GF-D8 (cell line): ENCODE measurements around the gene LRRC7.

Experiments
- DNase-seq: peaks from one replicate; lab custom pipeline; 2025; lab: John Stamatoyannopoulos, UW

Gene LRRC7

GRCh38 chr1:69776555-69776954, 208.8 kb downstream of the LRRC7 start:
- no peak for DNase-seq

DNA sequence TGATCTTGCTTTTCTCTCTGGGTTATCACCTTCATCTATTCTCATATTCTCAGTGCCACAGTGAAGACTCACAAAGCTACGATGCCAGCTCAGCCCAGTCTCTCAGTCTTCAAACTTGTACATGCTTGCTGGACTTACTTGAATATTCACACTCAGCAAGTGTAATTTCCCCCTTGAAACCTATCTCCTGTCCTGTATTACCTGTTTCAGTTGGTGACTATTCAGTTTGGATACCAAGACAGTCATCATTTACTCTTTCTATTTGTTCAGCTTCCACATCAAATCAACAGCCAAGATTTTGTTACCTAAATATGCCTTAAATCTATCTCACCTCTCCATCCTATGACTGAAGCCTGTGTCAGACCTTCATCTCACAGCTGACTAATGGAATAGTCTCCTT, 209.7 kb downstream of the LRRC7 start:
- no peak for DNase-seq

- DNase-seq = no peak
Measured at GRCh38 chr1:69777971-69778370, 210.2 kb downstream of the LRRC7 start.

DNA sequence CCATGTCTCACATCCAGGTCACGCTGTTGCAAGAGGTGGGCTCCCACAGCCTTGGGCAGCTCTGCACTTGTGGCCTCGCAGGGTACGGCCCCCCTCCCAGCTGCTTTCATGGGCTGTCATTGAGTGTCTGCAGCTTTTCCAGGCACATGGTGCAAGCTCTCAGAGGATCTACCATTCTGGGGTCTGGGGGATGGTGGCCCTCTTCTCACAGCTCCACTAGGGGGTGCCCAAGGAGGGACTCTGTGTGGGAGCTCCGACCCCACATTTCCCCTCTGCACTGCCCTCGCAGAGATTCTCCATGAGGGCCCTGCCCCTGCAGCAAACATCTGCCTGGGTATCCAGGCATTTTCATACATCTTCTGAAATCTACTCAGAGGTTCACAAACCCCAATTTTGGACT, 219.4 kb downstream of the LRRC7 start:
- DNase-seq = no peak

GRCh38 chr1:69791311-69791710, 223.6 kb downstream of the LRRC7 start:
- DNase-seq = no peak

DNA sequence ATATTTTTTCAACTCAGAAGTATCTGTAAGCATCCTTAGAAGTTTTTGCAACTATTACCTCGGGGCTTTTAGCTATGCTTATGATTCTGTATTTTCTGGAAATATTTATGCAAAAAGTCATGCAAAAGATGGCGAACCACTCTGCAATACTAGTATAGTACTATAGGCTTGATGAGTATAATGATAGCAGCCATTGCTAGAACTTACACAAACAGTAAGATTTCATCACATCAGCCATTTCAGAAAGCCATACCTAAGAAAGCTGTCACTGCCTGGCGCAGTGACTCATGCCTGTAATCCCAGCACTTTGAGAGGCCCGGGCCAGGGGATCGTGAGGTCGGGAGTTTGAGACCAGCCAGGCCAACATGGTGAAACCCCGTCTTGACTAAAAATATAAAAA, 227.1 kb downstream of the LRRC7 start:
- no peak for DNase-seq

- DNase-seq = no peak
Measured at GRCh38 chr1:69814926-69815325, 247.2 kb downstream of the LRRC7 start.

GRCh38 chr1:69824932-69825331, 257.2 kb downstream of the LRRC7 start:
- DNase-seq = no peak

GRCh38 chr1:69827732-69828131, 260.0 kb downstream of the LRRC7 start:
- no peak for DNase-seq

- DNase-seq = no peak
Measured at GRCh38 chr1:69833536-69833935, 265.8 kb downstream of the LRRC7 start.

DNA sequence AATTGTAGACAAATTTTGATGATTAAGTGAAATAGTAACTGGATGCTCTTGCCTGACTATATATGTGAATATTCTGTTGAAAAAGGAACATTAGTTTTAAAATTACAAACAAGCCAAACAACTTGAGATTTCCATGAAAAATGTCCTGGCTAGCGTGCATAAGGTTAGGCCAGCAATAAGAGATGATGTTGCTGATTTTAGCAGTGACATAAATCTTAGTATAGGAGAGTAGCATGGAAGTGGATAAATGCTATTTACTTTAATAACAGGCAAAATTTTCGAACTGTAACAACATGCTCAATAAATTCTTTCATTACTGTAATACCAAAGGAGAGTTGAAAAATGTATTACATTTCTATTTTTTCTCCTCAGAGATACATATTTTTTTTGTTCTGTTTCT, 266.6 kb downstream of the LRRC7 start:
- no peak for DNase-seq

- DNase-seq = no peak
Measured at GRCh38 chr1:69835955-69836354, 268.2 kb downstream of the LRRC7 start.

- DNase-seq = no peak
Measured at GRCh38 chr1:69836971-69837636, 269.4 kb downstream of the LRRC7 start.

DNA sequence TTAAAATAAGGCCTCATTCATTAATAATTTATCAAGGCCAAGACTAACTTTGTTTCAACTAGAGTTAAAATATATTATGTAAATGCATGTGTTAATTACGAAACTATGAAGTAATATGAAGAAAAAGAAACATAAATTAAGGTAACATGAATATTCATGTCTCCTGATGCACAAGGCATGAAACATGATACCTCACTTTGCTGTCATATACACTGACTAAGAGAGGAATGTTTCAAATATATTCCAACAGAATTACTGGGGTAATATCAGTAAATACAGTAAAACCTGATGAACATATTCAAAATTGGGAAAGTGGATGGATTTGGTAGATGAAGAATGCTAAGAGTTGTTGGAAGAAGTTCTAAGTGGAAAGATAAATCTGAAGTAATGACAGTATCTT, 274.6 kb downstream of the LRRC7 start:
- DNase-seq = no peak

- DNase-seq = no peak
Measured at GRCh38 chr1:69845655-69846054, 277.9 kb downstream of the LRRC7 start.

GRCh38 chr1:69846267-69846666, 278.5 kb downstream of the LRRC7 start:
- DNase-seq = no peak

GRCh38 chr1:69847670-69848069, 279.9 kb downstream of the LRRC7 start:
- no peak for DNase-seq

GRCh38 chr1:69852151-69852550, 284.4 kb downstream of the LRRC7 start:
- no peak for DNase-seq

- no peak for DNase-seq
Measured at GRCh38 chr1:69852706-69853105, 285.0 kb downstream of the LRRC7 start.

- no peak for DNase-seq
Measured at GRCh38 chr1:69858534-69858933, 290.8 kb downstream of the LRRC7 start.

DNA sequence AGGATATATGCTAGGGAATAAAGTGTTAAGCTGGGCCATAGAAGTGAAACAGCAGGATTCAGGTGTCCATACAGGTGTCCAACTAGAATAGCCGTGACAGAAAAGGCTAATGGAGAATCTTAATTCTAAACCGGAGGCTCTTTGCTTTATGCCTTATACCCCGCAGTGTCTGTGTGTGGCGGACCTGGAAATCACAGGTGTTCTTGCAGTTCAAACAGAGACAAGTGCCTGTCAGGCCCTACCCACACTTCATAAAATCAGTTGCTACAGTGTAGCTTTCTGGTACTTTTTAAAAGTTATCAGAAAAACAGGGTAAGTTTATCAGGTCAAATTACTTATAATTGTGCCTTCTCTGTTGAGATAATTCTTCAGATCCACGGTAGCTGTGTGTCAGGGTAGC, 293.9 kb downstream of the LRRC7 start:
- no peak for DNase-seq

DNA sequence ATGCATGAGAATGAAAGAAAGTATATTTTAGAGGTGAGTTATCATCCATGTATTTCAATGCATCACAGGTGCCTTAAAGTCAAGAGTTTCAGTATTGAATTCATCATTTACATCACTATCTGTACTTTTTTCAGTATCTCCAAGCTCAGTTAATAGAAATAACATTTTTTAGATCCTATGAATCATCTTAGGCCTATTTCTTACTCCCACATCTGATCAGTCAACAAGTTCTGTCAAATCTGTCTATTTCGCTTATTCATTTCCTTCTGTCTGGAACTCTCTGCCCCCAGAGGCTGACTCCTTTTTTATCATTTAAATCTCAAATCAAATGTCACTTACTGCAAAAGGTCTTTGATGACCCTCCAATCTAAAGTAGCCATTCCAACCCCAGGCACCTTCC, 295.2 kb downstream of the LRRC7 start:
- DNase-seq = no peak

DNA sequence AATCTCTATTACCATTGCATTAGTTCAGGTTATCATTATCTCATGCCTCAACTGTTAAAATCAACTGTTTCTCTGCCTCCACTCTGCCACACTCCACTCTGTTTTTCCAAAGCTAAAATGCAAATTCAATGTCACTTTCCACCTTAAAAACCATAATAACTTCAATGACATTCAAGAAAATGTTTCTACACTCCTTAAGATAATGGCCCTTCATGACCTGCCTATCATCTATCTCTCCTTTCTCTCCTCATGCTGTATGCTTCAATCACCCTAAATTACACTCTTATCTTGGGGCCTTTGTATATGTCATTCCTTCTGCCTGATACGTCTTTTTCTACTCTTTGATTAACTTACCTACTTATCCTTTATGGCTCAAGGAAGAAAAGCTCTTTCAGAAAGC, 296.0 kb downstream of the LRRC7 start:
- no peak for DNase-seq

DNA sequence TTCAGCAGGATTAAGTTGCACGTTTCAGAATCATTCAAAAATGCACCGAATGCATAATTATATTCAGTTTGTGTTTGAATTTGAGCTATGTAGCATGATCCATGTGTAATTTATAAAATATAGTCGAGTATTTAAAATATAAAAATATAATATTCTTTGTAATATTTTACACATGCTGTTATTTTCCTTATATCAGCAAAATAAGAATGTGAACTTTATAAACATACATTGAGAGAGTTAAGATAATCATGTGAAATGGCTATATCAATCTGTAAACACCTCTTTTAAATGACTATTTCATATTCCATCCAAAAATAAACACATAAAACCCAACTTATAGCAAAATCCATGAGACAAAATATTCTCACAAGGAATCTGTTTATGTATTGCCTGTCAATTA, 303.7 kb downstream of the LRRC7 start:
- no peak for DNase-seq

GRCh38 chr1:69878338-69878737, 310.6 kb downstream of the LRRC7 start:
- DNase-seq = no peak
